Measurements from ENCODE around the gene ZNF747. TPM values are rescaled to one million over a fixed set of nuclear protein-coding genes. Genes with fewer than 3 reads are reported as not detected.

The ZNF747 gene
- total RNA-seq, 6 experiments from 2014 or later: 5.3 to 9.7 (median 6.4) TPM

- peak in 1 of 3 donors; percentile 54 for DNase-seq
- no peaks in the 10 kb centered on the region for H3K27me3 ChIP-seq
- TF ChIP-seq CTCF (IDR thresholded peaks at IDR 0.05) (no peak), POLR2A (IDR thresholded peaks at IDR 0.05) (no peak)
- H3K4me3 ChIP-seq: no peak overlapping the region
- H3K27ac ChIP-seq: no peak overlapping the region
- peaks cover 0 to 28% (median 9%) of the 10 kb centered on the region in 4 donors for H3K4me1 ChIP-seq
- ATAC-seq: no peak
- intact Hi-C loops (cut with DNase I): no loop called here
- H3K9me3 ChIP-seq: no peaks in the 10 kb centered on the region
- H3K36me3 ChIP-seq: peaks cover 0 to 16% (median 0%) of the 10 kb centered on the region in 4 donors
- 88% methylated on average over 21 of the region's 57 CpGs for WGBS (ENCODE audit: insufficient coverage, low coverage, low lambda C conversion rate, missing lambda C conversion rate)
These were observed 2.1 kb downstream of the ZNF747 start for GRCh38 chr16:30532285-30533145.

DNA sequence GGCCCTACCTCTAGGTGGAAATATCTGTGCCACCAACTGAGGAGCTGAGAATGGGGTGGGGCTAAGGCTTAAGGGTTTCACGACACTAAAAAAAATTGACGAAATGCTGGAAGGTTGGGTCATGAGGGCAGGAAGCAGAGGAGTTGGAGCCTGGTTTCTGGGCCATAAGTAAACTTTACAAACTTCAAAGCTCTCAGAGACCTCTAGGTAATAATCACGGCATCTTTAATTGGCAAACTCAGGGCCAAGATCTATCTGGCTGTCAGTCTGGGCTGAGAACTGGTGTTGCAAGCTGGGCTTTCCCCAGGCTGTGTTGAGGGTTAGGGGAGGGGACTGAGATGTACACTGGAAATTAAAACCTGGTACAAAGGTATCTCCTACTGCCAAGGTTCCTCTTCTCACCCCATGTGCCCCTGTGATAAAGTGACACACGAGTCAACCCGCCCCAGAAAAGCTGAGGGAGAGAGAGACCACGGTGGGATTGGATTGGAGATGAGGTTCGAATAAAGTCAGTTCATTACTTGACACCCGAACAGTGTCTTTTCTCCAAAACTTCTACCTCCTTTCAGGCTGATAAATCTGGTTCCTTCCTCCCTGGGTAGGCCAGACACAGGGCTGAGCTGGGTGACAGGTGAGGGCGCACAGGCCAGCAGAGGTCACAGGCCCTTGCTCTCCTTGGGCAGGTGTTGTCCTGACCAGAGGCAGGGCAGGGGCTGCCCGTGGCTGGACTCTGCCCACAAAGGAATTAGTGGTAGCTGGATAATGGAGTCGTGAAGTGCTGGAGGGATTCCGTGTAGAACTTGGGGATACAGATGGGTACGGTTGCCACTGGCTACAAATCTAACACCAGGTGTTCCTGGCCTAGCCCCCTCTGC is 4.3 kb downstream of the ZNF747 start:
- Histone ChIP-seq H3K9me3 (no peaks in the 10 kb centered on the region), H3K4me3 (no peak overlapping the region), H3K27ac (no peak overlapping the region), H3K36me3 (peaks cover 0 to 16% (median 0%) of the 10 kb centered on the region in 4 donors), H3K4me1 (peaks cover 0 to 26% (median 7%) of the 10 kb centered on the region in 4 donors), H3K27me3 (no peaks in the 10 kb centered on the region)
- TF ChIP-seq POLR2A (IDR thresholded peaks at IDR 0.05) (no peak), CTCF (IDR thresholded peaks at IDR 0.05) (no peak)
- DNase-seq (no peak), ATAC-seq (no peak)
- intact Hi-C loops (cut with DNase I): no loop called here
- WGBS (ENCODE audit: insufficient coverage, low coverage, low lambda C conversion rate, missing lambda C conversion rate): 58% methylated on average over 11 of the region's 13 CpGs

DNA sequence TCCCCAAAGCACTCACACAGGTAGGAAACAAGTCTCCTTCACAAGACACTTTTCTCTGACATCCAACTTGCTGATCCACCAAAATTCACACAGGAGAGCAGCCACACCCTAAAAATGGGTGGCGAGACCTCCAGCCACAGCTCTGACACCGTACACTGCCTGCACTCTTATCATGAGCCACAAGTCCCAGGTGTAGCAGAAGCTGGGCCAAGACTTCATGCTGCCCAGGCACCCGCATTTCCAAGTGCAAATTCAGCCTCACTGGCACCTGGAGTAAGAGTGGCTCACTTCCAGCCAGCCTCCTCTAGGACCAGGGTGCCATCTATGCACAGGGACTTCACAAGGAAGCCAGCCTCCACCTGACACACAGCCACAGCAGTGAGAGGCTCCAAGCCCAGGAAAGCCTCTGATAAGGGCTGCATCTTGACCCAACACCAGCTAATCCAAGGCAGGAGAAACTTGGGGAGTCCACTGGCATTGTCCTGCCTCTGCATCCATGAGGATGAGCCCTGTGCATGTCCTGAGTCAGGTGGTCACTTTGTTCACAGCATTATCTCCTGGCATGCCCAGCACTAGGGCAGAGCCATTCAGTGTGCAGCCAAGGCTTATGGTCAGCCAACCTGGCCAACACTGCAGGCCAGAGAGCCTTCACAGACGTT is 5.7 kb downstream of the ZNF747 start:
- H3K36me3 ChIP-seq: peaks cover 0 to 16% (median 0%) of the 10 kb centered on the region in 4 donors
- H3K9me3 ChIP-seq: no peaks in the 10 kb centered on the region
- DNase-seq: no peak
- no peaks in the 10 kb centered on the region for H3K27me3 ChIP-seq
- H3K4me3 ChIP-seq: no peak overlapping the region
- H3K4me1 ChIP-seq: peaks cover 0 to 27% (median 7%) of the 10 kb centered on the region in 4 donors
- H3K27ac ChIP-seq: no peak overlapping the region
- TF ChIP-seq POLR2A (IDR thresholded peaks at IDR 0.05) (no peak), CTCF (IDR thresholded peaks at IDR 0.05) (no peak)
- WGBS (ENCODE audit: insufficient coverage, low coverage, low lambda C conversion rate, missing lambda C conversion rate): 72% methylated on average over 2 of the region's 4 CpGs
- intact Hi-C loops (cut with DNase I): loop anchor here in 1 of 2 donors (10.0 kb wide), 1 partner anchor 94 kb away; the partner anchor contains the start of gene DCTPP1
- no peak for ATAC-seq

GRCh38 chr16:30527635-30528178 is 7.0 kb downstream of the ZNF747 start:
- Histone ChIP-seq H3K27me3 (no peaks in the 10 kb centered on the region), H3K36me3 (peaks cover 0 to 14% (median 0%) of the 10 kb centered on the region in 4 donors), H3K4me3 (peak overlapping the region in 2 of 3 donors; percentile 76 to 86), H3K9me3 (no peaks in the 10 kb centered on the region), H3K27ac (peak overlapping the region; percentile 68 to 99 (median 96)), H3K4me1 (peaks cover 0 to 26% (median 5%) of the 10 kb centered on the region in 4 donors)
- no peak for ATAC-seq
- DNase-seq: no peak
- TF ChIP-seq CTCF (IDR thresholded peaks at IDR 0.05) (no peak), POLR2A (IDR thresholded peaks at IDR 0.05) (no peak)
- intact Hi-C loops (cut with DNase I): loop anchor here in 1 of 2 donors (10.0 kb wide), 1 partner anchor 93 kb away; the partner anchor contains the start of gene DCTPP1
- 37% methylated on average over 13 of the region's 14 CpGs for WGBS (ENCODE audit: insufficient coverage, low coverage, low lambda C conversion rate, missing lambda C conversion rate)
